K562 (cell line): ENCODE measurements around the gene KIF23.

Experiments used
- CREB1 ChIP-seq, 2 experiments: sonication (generic) in 1 of 2; formaldehyde crosslinking in 1 of 2; IDR thresholded peaks; 2 replicates each; pipeline versions ENCODE4 v1.6.1 to v1.8.0; 2012 to 2022; ENCODE audit warnings: inconsistent platforms in 1 of 2, mild to moderate bottlenecking in 1 of 2, missing genetic modification reagents in 1 of 2, moderate library complexity in 1 of 2
- ELF1 ChIP-seq: fragments of 200-800 bp; sonication (Bioruptor generic); IDR thresholded peaks from 2 replicates; pipeline ENCODE4 v1.6.1; 2016; ENCODE audit warnings: missing genetic modification characterization, missing compliant biosample characterization
- GATAD2A ChIP-seq: fragments of 450-650 bp; IDR thresholded peaks from 2 replicates; pipeline ENCODE4 v1.6.1; 2017
- HDAC2 ChIP-seq: fragments of 450-650 bp; IDR thresholded peaks from 2 replicates; pipeline ENCODE4 v1.6.1; 2016; ENCODE audit warnings: mild to moderate bottlenecking
- NFE2L1 ChIP-seq: fragments of 450-650 bp; IDR thresholded peaks from 2 replicates; pipeline ENCODE4 v1.6.1; 2016; ENCODE audit warnings: missing genetic modification characterization, low read depth, mild to moderate bottlenecking, missing compliant biosample characterization, moderate library complexity, borderline replicate concordance
- RAD21 ChIP-seq, 2 experiments: fragments of 250-450 bp in 1 of 2; fragments of 450-650 bp in 1 of 2; sonication (Bioruptor Pico) in 1 of 2; formaldehyde crosslinking in 1 of 2; IDR thresholded peaks in 1 of 2; conservative IDR thresholded peaks in 1 of 2; 2 replicates each; pipeline versions ENCODE4 v1.4.0 to v1.8.0; 2020 to 2022; ENCODE audit warnings: mild to moderate bottlenecking in 2 of 2, moderate library complexity in 1 of 2
- TF ChIP-seq, protein P1 (sequence below): sonication (generic); formaldehyde crosslinking; IDR thresholded peaks from 2 replicates; pipeline ENCODE4 v1.4.0; 2020; ENCODE audit warnings: mild to moderate bottlenecking, missing genetic modification reagents

GRCh38 chr15:69424001-69424400 lies 9.9 kb downstream of the KIF23 start:
- no peak for TF ChIP-seq ELF1
- TF ChIP-seq GATAD2A = no peak
- no peak for TF ChIP-seq RAD21 (CRISPR knock-in tag; conservative IDR thresholded peaks at IDR 0.05 in 1 of 2, IDR thresholded peaks at IDR 0.05 in 1 of 2)
- TF ChIP-seq HDAC2 = no peak
- TF ChIP-seq NFE2L1 = no peak
- no peak for TF ChIP-seq CREB1 (IDR thresholded peaks at IDR 0.05)
- TF ChIP-seq CREB1 (CRISPR knock-in tag; IDR thresholded peaks at IDR 0.05) = no peak
- TF ChIP-seq, protein P1, sequence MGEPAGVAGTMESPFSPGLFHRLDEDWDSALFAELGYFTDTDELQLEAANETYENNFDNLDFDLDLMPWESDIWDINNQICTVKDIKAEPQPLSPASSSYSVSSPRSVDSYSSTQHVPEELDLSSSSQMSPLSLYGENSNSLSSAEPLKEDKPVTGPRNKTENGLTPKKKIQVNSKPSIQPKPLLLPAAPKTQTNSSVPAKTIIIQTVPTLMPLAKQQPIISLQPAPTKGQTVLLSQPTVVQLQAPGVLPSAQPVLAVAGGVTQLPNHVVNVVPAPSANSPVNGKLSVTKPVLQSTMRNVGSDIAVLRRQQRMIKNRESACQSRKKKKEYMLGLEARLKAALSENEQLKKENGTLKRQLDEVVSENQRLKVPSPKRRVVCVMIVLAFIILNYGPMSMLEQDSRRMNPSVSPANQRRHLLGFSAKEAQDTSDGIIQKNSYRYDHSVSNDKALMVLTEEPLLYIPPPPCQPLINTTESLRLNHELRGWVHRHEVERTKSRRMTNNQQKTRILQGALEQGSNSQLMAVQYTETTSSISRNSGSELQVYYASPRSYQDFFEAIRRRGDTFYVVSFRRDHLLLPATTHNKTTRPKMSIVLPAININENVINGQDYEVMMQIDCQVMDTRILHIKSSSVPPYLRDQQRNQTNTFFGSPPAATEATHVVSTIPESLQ (CRISPR knock-in tag) = no peak
